GM12875 (cell line): ENCODE measurements around the gene S1PR3.

Experiments
- H3K4me3 ChIP-seq: one replicate; pipeline ENCODE4 v1.5.1; 2011; ENCODE audit warnings: low read depth, low read length, control low read depth
- CTCF ChIP-seq: IDR thresholded peaks from 2 replicates; pipeline ENCODE4 v1.5.1; 2011; ENCODE audit warnings: low read depth, mild to moderate bottlenecking, control low read depth, inconsistent platforms, low read length, moderate library complexity, borderline replicate concordance; ENCODE audit not compliant: insufficient read depth

Gene S1PR3

DNA sequence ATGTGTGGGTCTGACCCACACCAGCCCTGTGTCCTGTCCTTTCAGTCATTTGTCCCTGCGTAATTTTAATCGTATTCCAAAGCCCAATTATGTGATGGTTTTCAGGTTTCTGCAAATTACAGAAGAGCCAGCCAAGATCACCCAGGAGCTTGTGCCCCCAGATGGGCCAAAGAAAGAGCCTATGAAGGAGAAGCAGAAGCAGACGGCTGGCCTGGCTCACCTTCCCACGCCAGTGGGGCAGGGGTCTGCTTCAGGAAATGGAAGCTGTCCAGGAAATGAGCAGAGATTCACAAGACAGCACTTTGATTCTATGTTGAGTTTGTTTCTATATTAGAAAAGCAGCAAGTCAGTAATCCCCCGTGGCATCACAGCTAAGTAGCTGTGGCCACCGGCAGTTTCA lies 11.7 kb downstream of the S1PR3 start:
- no peak for TF ChIP-seq CTCF
- no peak overlapping the region for H3K4me3 ChIP-seq

GRCh38 chr9:89005323-89005722 lies 14.1 kb downstream of the S1PR3 start:
- no peak for TF ChIP-seq CTCF
- no peak overlapping the region for H3K4me3 ChIP-seq

- no peak overlapping the region for H3K4me3 ChIP-seq
- no peak for TF ChIP-seq CTCF
Measured at GRCh38 chr9:89006267-89006666, 15.0 kb downstream of the S1PR3 start.

- no peak overlapping the region for H3K4me3 ChIP-seq
- no peak for TF ChIP-seq CTCF
Measured at GRCh38 chr9:89006996-89007967, 16.0 kb downstream of the S1PR3 start.

- H3K4me3 ChIP-seq, result no peak overlapping the region
- no peak for TF ChIP-seq CTCF
Measured at GRCh38 chr9:89008055-89008743, 16.9 kb downstream of the S1PR3 start.

- no peak overlapping the region for H3K4me3 ChIP-seq
- no peak for TF ChIP-seq CTCF
Measured at GRCh38 chr9:89008744-89009545, 17.7 kb downstream of the S1PR3 start.
